ENCODE results near the gene DHFR2.

GRCh38 chr3:94024385-94024784 is 38.3 kb downstream of the DHFR2 start:
- TF ChIP-seq CTCF (IDR thresholded peaks at IDR 0.05) (no peak), EP300 (IDR thresholded peaks at IDR 0.05) (no peak), POLR2A (IDR thresholded peaks at IDR 0.05) (no peak)
